HCT116 (cell line): Measurements from ENCODE around the gene NEURL4. TPM values are rescaled to one million over a fixed set of nuclear protein-coding genes. Genes with fewer than 3 reads are reported as not detected.

Source experiments
- ATAC-seq: fragments of 200-7000 bp; cut with Tn5 transposase; 2 replicates; pipeline ENCODE4 v1.9.1; 2020; ENCODE audit warnings: mild to moderate bottlenecking, moderate library complexity
- BruUV-seq: library from RNA; stranded (reverse); fragments of 400-500 nt; replicated peaks from 2 replicates; lab custom pipeline; 2021; lab: Mats Ljungman, UMichigan
- CTCF ChIA-PET: fragments of 300-600 bp; sonication (Branson Sonifier 250); formaldehyde crosslinking; loops from one replicate; lab custom pipeline; 2021; ENCODE audit warnings: antibody characterized with exemption; lab: Charles Lee
- POLR2A ChIA-PET: fragments of 300-600, 350-600 bp; sonication (Branson Sonifier 250); formaldehyde crosslinking; loops from one replicate; lab custom pipeline; 2021; ENCODE audit warnings: antibody characterized with exemption; lab: Charles Lee
- RAD21 ChIA-PET, 2 experiments: fragments of 300-600 bp; sonication (Branson Sonifier 250); formaldehyde crosslinking; loops; one replicate each; lab custom pipeline; 2023; ENCODE audit warnings: low total read pairs in 2 of 2; ENCODE audit not compliant: uncharacterized antibody in 2 of 2, unreplicated experiment in 2 of 2, low non-redundant PET in 1 of 2; lab: Charles Lee
- DNase-seq: peaks from one replicate; pipeline ENCODE4 v3.0.0-alpha.2; 2010; ENCODE audit warnings: low read depth, low spot score
- H2AFZ ChIP-seq: fragments of 200-600 bp; shearing (Covaris generic), sonication (generic); 2 replicates; pipeline ENCODE4 v1.6.1; 2017; ENCODE audit warnings: low read depth, mixed run types, mixed read lengths, antibody characterized with exemption, low read length; ENCODE audit not compliant: poor library complexity, severe bottlenecking
- H3K27ac ChIP-seq: 2 replicates; pipeline ENCODE4 v1.5.1; 2012; ENCODE audit warnings: low read depth, low read length
- H3K27me3 ChIP-seq: fragments of 200-600 bp; sonication (generic); 2 replicates; pipeline ENCODE4 v1.6.1; 2016; ENCODE audit warnings: mixed run types, low read length, mixed read lengths; ENCODE audit not compliant: insufficient read depth
- H3K36me3 ChIP-seq, 2 experiments: fragments of 200-500 bp in 1 of 2; fragments of 200-600 bp in 1 of 2; sonication (Bioruptor generic) in 1 of 2; sonication (generic) in 1 of 2; 2 replicates each; pipeline versions ENCODE4 v1.5.1 to v1.6.1; 2014 to 2016; ENCODE audit warnings: low read length in 2 of 2, inconsistent platforms in 1 of 2, mixed read lengths in 1 of 2, mixed run types in 1 of 2; ENCODE audit not compliant: insufficient read depth in 2 of 2, control insufficient read depth in 1 of 2
- H3K4me1 ChIP-seq, 2 experiments: fragments of 200-600 bp in 1 of 2; sonication (generic) in 1 of 2; 2 replicates each; pipeline versions ENCODE4 v1.5.1 to v1.6.1; 2012 to 2017; ENCODE audit warnings: low read length in 2 of 2, inconsistent platforms in 1 of 2, mild to moderate bottlenecking in 1 of 2, mixed read lengths in 1 of 2, mixed run types in 1 of 2, moderate library complexity in 1 of 2; ENCODE audit not compliant: insufficient read depth in 2 of 2, control insufficient read depth in 1 of 2
- H3K4me2 ChIP-seq: fragments of 200-600 bp; sonication (generic); 2 replicates; pipeline ENCODE4 v1.6.1; 2017; ENCODE audit warnings: mixed run types, low read length, mixed read lengths
- H3K4me3 ChIP-seq, 2 experiments: fragments of 200-600 bp in 1 of 2; sonication (generic) in 1 of 2; replicated peaks in 1 of 2; 2 replicates each; pipeline ENCODE4 v1.5.1; 2011 to 2016; ENCODE audit warnings: low read length in 2 of 2, control low read depth in 1 of 2, low read depth in 1 of 2, mild to moderate bottlenecking in 1 of 2, mixed read lengths in 1 of 2, mixed run types in 1 of 2
- H3K79me2 ChIP-seq: fragments of 200-600 bp; sonication (generic); 2 replicates; pipeline ENCODE4 v1.6.1; 2017; ENCODE audit warnings: mild to moderate bottlenecking, mixed run types, low read length, moderate library complexity, mixed read lengths; ENCODE audit not compliant: insufficient read depth
- H3K9ac ChIP-seq: fragments of 200-600 bp; sonication (generic); 2 replicates; pipeline ENCODE4 v1.6.1; 2016; ENCODE audit warnings: low read length, mixed read lengths
- H3K9me2 ChIP-seq: fragments of 200-600 bp; sonication (generic), shearing (Covaris generic); 2 replicates; pipeline ENCODE4 v1.6.1; 2017; ENCODE audit warnings: mixed run types, mild to moderate bottlenecking, moderate library complexity; ENCODE audit not compliant: insufficient read depth
- H3K9me3 ChIP-seq, 2 experiments: fragments of 200-500 bp in 1 of 2; fragments of 200-600 bp in 1 of 2; sonication (Bioruptor generic) in 1 of 2; sonication (generic) in 1 of 2; 2 replicates each; pipeline ENCODE4 v1.6.1; 2014 to 2017; ENCODE audit warnings: low read length in 2 of 2, mixed read lengths in 2 of 2, inconsistent platforms in 1 of 2, low read depth in 1 of 2, mild to moderate bottlenecking in 1 of 2, mixed run types in 1 of 2, moderate library complexity in 1 of 2; ENCODE audit not compliant: control insufficient read depth in 1 of 2, insufficient read depth in 1 of 2
- H4K20me1 ChIP-seq: fragments of 200-600 bp; sonication (generic), shearing (Covaris generic); 2 replicates; pipeline ENCODE4 v1.6.1; 2017; ENCODE audit warnings: mixed run types, mild to moderate bottlenecking, moderate library complexity; ENCODE audit not compliant: insufficient read depth
- JUND ChIP-seq: IDR thresholded peaks from 2 replicates; pipeline ENCODE4 v1.6.1; 2012
- POLR2A ChIP-seq: IDR thresholded peaks from 2 replicates; pipeline ENCODE4 v1.7.0; 2011; ENCODE audit warnings: borderline replicate concordance; ENCODE audit not compliant: insufficient read depth, insufficient read length; ENCODE audit errors: extremely low read depth
- POLR2AphosphoS5 ChIP-seq: IDR thresholded peaks from 2 replicates; pipeline ENCODE4 v1.6.1; 2011; ENCODE audit warnings: mild to moderate bottlenecking, low read depth, low read length, moderate library complexity
- SIN3A ChIP-seq: IDR thresholded peaks from 2 replicates; pipeline ENCODE4 v1.6.1; 2012; ENCODE audit warnings: low read depth
- intact Hi-C: fragments of 100-400 bp; cut with micrococcal nuclease; formaldehyde crosslinking; loops from 2 replicates; pipeline ENCODE4 v1.10.0; 2022
- total RNA-seq: library from RNA; stranded (reverse); gene quantifications from one replicate; pipeline ENCODE4 v1.2.1, GENCODE V29; 2021; ENCODE audit not compliant: unreplicated experiment
- TF ChIP-seq, protein P1 (sequence below), 3 experiments: fragments of 200-600 bp in 1 of 3; sonication (generic) in 1 of 3; IDR thresholded peaks in 2 of 3; conservative IDR thresholded peaks in 1 of 3; 2 replicates each; pipeline ENCODE4 v1.5.1; 2012 to 2017; ENCODE audit warnings: low read depth in 2 of 3, low read length in 2 of 3, antibody characterized with exemption in 1 of 3, borderline replicate concordance in 1 of 3, control low read depth in 1 of 3, mild to moderate bottlenecking in 1 of 3, mixed read lengths in 1 of 3, mixed run types in 1 of 3, moderate library complexity in 1 of 3; ENCODE audit not compliant: insufficient read depth in 1 of 3

The NEURL4 gene
- total RNA-seq, 1 experiment from 2014 or later = 56.9 TPM

DNA sequence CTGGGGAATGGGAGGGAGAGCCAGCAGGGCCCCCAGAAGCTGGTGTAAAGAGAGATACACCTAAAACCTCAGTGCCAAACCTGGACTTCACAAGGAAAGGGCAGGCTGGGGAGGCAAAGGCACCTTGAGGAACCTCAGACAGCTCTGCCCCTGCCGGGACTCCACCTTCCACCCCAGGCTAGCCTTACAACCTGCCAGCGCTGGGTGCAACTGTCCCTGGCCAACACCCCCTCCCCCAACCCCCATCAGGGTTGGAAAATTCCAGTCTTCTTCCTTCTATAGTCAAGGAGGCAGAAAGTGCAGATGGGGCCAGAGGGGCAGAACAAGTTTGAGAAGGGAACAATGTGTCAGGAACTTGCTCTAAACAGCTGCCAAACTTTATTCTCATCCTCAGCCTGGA, 36.9 kb downstream of the NEURL4 start:
- no peak overlapping the region for H3K9ac ChIP-seq
- H3K27me3 ChIP-seq = no peaks in the 10 kb centered on the region
- no peaks in the 10 kb centered on the region for H4K20me1 ChIP-seq
- no peaks in the 10 kb centered on the region for H3K9me2 ChIP-seq
- no peak overlapping the region for H3K27ac ChIP-seq
- no peaks in the 10 kb centered on the region for H3K79me2 ChIP-seq
- no peak for ATAC-seq
- ChIA-PET POLR2A (interaction anchor here (0.5 kb wide), 1 partner anchor 112 kb away, joined by 4 read pairs; the partner anchor contains the start of gene TMEM256), RAD21 (no interaction called here), CTCF (no interaction called here)
- no peak for TF ChIP-seq SIN3A
- no TSS peak for BruUV-seq
- H3K4me3 ChIP-seq = no peak overlapping the region
- no peak overlapping the region for H3K4me2 ChIP-seq
- no peaks in the 10 kb centered on the region for H3K36me3 ChIP-seq
- intact Hi-C loops = no loop called here
- no peak overlapping the region for H2AFZ ChIP-seq
- DNase-seq = no peak
- H3K4me1 ChIP-seq = peaks cover 17 to 41% of the 10 kb centered on the region in 2 experiments; a peak in 3 of 4 replicates
- no peaks in the 10 kb centered on the region for H3K9me3 ChIP-seq

DNA sequence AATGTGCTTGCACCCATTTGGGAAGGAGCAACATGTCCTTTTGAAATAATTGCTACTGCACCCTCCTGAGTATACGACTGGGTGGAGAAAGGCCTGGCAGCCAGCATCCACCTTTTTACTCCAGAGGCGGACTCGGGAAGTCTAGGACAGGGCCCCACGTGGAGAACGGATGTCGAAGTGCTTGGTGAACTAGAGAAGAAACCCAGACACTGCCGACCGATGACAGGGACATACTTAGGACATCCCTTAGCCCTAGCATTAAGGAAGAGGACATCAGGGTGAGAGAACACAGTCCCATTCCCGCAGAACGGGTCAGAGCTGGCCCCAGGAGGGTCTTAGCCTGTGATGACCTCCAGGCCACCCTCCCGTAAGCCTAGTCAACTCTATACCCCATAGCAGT, 38.5 kb downstream of the NEURL4 start:
- TF ChIP-seq POLR2AphosphoS5 = no peak
- TF ChIP-seq, protein P1, sequence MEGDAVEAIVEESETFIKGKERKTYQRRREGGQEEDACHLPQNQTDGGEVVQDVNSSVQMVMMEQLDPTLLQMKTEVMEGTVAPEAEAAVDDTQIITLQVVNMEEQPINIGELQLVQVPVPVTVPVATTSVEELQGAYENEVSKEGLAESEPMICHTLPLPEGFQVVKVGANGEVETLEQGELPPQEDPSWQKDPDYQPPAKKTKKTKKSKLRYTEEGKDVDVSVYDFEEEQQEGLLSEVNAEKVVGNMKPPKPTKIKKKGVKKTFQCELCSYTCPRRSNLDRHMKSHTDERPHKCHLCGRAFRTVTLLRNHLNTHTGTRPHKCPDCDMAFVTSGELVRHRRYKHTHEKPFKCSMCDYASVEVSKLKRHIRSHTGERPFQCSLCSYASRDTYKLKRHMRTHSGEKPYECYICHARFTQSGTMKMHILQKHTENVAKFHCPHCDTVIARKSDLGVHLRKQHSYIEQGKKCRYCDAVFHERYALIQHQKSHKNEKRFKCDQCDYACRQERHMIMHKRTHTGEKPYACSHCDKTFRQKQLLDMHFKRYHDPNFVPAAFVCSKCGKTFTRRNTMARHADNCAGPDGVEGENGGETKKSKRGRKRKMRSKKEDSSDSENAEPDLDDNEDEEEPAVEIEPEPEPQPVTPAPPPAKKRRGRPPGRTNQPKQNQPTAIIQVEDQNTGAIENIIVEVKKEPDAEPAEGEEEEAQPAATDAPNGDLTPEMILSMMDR (IDR thresholded peaks at IDR 0.05 in 2 of 3, conservative IDR thresholded peaks at IDR 0.05 in 1 of 3; ENCODE audit: borderline replicate concordance in 1 of 3, insufficient read depth in 1 of 3, low read depth in 2 of 3, low read length in 2 of 3) = no peak
- TF ChIP-seq POLR2A = no peak
- no peak for TF ChIP-seq JUND
- H3K36me3 ChIP-seq = no peaks in the 10 kb centered on the region
- no peaks in the 10 kb centered on the region for H3K9me2 ChIP-seq
- no peaks in the 10 kb centered on the region for H3K79me2 ChIP-seq
- no peak overlapping the region for H3K27ac ChIP-seq
- no peak overlapping the region for H3K4me3 ChIP-seq
- ATAC-seq (no peak), DNase-seq (no peak)
- CTCF ChIA-PET = interaction anchor here (1.1 kb wide), 1 partner anchor 10 kb away, joined by 3 read pairs; no protein-coding TSS in a partner anchor
- no TSS peak for BruUV-seq
- no peak overlapping the region for H2AFZ ChIP-seq
- H3K27me3 ChIP-seq = no peaks in the 10 kb centered on the region
- intact Hi-C loops = no loop called here
- no peak overlapping the region for H3K9ac ChIP-seq
- H3K9me3 ChIP-seq = no peaks in the 10 kb centered on the region
- no peak overlapping the region for H3K4me2 ChIP-seq
- POLR2A ChIA-PET = no interaction called here
- H4K20me1 ChIP-seq = no peaks in the 10 kb centered on the region
- RAD21 ChIA-PET = no interaction called here
- H3K4me1 ChIP-seq = peaks cover 12 to 28% of the 10 kb centered on the region in 2 experiments; a peak in 3 of 4 replicates
